ENCODE data around the gene TSPAN5. TPM values are rescaled to one million over a fixed set of nuclear protein-coding genes. Genes with fewer than 3 reads are reported as not detected.

TSPAN5 gene
- total RNA-seq, 1 donor from 2014 or later: 61.4 TPM

DNA sequence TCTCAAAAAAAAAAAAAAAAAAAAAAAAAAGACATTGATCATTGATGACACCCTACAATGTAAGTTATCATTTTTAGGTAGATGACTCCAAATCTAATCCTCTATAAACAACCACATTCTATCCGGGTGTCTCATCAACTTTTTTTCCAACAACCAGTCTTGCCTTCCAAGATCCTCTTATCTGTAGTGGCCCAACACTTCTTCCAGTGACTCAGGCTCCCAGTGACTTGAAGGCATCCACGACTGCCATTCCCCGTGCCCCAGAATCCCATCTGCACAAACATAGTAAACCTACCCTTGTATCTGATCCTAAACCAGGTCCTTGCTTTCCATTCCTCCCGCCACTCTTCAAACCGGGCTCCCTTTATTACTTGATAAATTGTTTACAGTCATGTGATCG is 15.6 kb upstream of the TSPAN5 start:
- peak; percentile 45 for DNase-seq (ENCODE audit: low read depth)
- no peak for FAIRE-seq
- no peak for TF ChIP-seq CTCF (IDR thresholded peaks at IDR 0.05; ENCODE audit: insufficient read depth, low read depth, low read length)
- TF ChIP-seq EZH2 (IDR thresholded peaks at IDR 0.05; ENCODE audit: insufficient read depth, low read length): no peak
- Histone ChIP-seq H3K9me3 (ENCODE audit: insufficient read depth, low read depth, low read length) (no peaks in the 10 kb centered on the region), H3K79me2 (ENCODE audit: insufficient read depth, low read length) (no peaks in the 10 kb centered on the region), H3K4me2 (ENCODE audit: low read length) (no peak overlapping the region), H4K20me1 (ENCODE audit: insufficient read depth, low read length) (no peaks in the 10 kb centered on the region), H3K4me1 (ENCODE audit: insufficient read depth, low read length) (no peaks in the 10 kb centered on the region), H3K27me3 (ENCODE audit: insufficient read depth, low read length) (no peaks in the 10 kb centered on the region), H2AFZ (ENCODE audit: low read depth, low read length) (no peak overlapping the region), H3K36me3 (ENCODE audit: insufficient read depth, low read length) (no peaks in the 10 kb centered on the region), H3K9ac (ENCODE audit: low read length) (no peak overlapping the region), H3K4me3 (ENCODE audit: insufficient read depth, low read depth, low read length) (no peak overlapping the region), H3K27ac (ENCODE audit: low read depth, low read length) (no peak overlapping the region)
- Mint-ChIP-seq H3K4me1 (ENCODE audit: low read depth, unreplicated experiment) (peaks cover 7% of the 10 kb centered on the region), H3K27ac (ENCODE audit: unreplicated experiment) (no peak overlapping the region), H3K9me3 (ENCODE audit: unreplicated experiment) (no peaks in the 10 kb centered on the region), H3K27me3 (ENCODE audit: low read depth, unreplicated experiment) (peaks cover 8% of the 10 kb centered on the region), H3K36me3 (ENCODE audit: low read depth, unreplicated experiment) (no peaks in the 10 kb centered on the region), H3K4me3 (ENCODE audit: unreplicated experiment) (no peak overlapping the region)

DNA sequence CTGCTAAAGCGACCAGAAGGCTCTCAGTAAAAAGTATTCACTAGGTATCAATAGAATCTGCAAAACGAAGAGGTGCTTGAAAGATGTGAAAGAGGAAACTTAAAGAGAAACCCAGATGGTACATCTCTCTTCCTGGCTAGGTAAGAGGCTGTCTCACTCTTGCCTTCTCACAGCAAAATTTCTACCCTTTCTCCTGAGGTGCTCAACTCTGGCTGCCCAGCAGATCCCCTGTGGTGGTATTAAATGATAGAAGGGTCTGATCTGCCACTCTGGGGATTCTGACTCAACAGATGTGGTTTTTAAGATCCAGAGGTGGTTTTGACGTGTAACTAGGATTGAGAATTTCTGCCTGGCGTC is 14.9 kb upstream of the TSPAN5 start:
- FAIRE-seq (no peak), DNase-seq (ENCODE audit: low read depth) (no peak)
- no peaks in the 10 kb centered on the region for H3K9me3 ChIP-seq (ENCODE audit: insufficient read depth, low read depth, low read length)
- no peak overlapping the region for H3K27ac ChIP-seq (ENCODE audit: low read depth, low read length)
- no peaks in the 10 kb centered on the region for H3K36me3 Mint-ChIP-seq (ENCODE audit: low read depth, unreplicated experiment)
- H3K27me3 Mint-ChIP-seq (ENCODE audit: low read depth, unreplicated experiment): peaks cover 8% of the 10 kb centered on the region
- no peaks in the 10 kb centered on the region for H3K4me1 ChIP-seq (ENCODE audit: insufficient read depth, low read length)
- no peaks in the 10 kb centered on the region for H3K79me2 ChIP-seq (ENCODE audit: insufficient read depth, low read length)
- no peaks in the 10 kb centered on the region for H3K9me3 Mint-ChIP-seq (ENCODE audit: unreplicated experiment)
- no peak overlapping the region for H3K4me3 Mint-ChIP-seq (ENCODE audit: unreplicated experiment)
- H3K27ac Mint-ChIP-seq (ENCODE audit: unreplicated experiment): no peak overlapping the region
- H3K4me3 ChIP-seq (ENCODE audit: insufficient read depth, low read depth, low read length): no peak overlapping the region
- H3K27me3 ChIP-seq (ENCODE audit: insufficient read depth, low read length): no peaks in the 10 kb centered on the region
- H3K4me1 Mint-ChIP-seq (ENCODE audit: low read depth, unreplicated experiment): peaks cover 7% of the 10 kb centered on the region
- no peak overlapping the region for H3K9ac ChIP-seq (ENCODE audit: low read length)
- H4K20me1 ChIP-seq (ENCODE audit: insufficient read depth, low read length): no peaks in the 10 kb centered on the region
- TF ChIP-seq CTCF (IDR thresholded peaks at IDR 0.05; ENCODE audit: insufficient read depth, low read depth, low read length) (no peak), EZH2 (IDR thresholded peaks at IDR 0.05; ENCODE audit: insufficient read depth, low read length) (no peak)
- H3K4me2 ChIP-seq (ENCODE audit: low read length): no peak overlapping the region
- H3K36me3 ChIP-seq (ENCODE audit: insufficient read depth, low read length): no peaks in the 10 kb centered on the region
- no peak overlapping the region for H2AFZ ChIP-seq (ENCODE audit: low read depth, low read length)

GRCh38 chr4:98672583-98673287 is 14.3 kb upstream of the TSPAN5 start:
- Histone ChIP-seq H3K79me2 (ENCODE audit: insufficient read depth, low read length) (no peaks in the 10 kb centered on the region), H3K9me3 (ENCODE audit: insufficient read depth, low read depth, low read length) (no peaks in the 10 kb centered on the region), H4K20me1 (ENCODE audit: insufficient read depth, low read length) (no peaks in the 10 kb centered on the region), H3K36me3 (ENCODE audit: insufficient read depth, low read length) (no peaks in the 10 kb centered on the region), H3K4me2 (ENCODE audit: low read length) (no peak overlapping the region), H3K27me3 (ENCODE audit: insufficient read depth, low read length) (no peaks in the 10 kb centered on the region), H3K4me1 (ENCODE audit: insufficient read depth, low read length) (no peaks in the 10 kb centered on the region), H2AFZ (ENCODE audit: low read depth, low read length) (no peak overlapping the region), H3K4me3 (ENCODE audit: insufficient read depth, low read depth, low read length) (no peak overlapping the region), H3K9ac (ENCODE audit: low read length) (no peak overlapping the region), H3K27ac (ENCODE audit: low read depth, low read length) (no peak overlapping the region)
- H3K4me1 Mint-ChIP-seq (ENCODE audit: low read depth, unreplicated experiment): peaks cover 5% of the 10 kb centered on the region
- DNase-seq (ENCODE audit: low read depth) (no peak), FAIRE-seq (no peak)
- H3K27me3 Mint-ChIP-seq (ENCODE audit: low read depth, unreplicated experiment): peaks cover 8% of the 10 kb centered on the region
- no peaks in the 10 kb centered on the region for H3K9me3 Mint-ChIP-seq (ENCODE audit: unreplicated experiment)
- no peak overlapping the region for H3K27ac Mint-ChIP-seq (ENCODE audit: unreplicated experiment)
- TF ChIP-seq EZH2 (IDR thresholded peaks at IDR 0.05; ENCODE audit: insufficient read depth, low read length) (no peak), CTCF (IDR thresholded peaks at IDR 0.05; ENCODE audit: insufficient read depth, low read depth, low read length) (no peak)
- H3K4me3 Mint-ChIP-seq (ENCODE audit: unreplicated experiment): no peak overlapping the region
- no peaks in the 10 kb centered on the region for H3K36me3 Mint-ChIP-seq (ENCODE audit: low read depth, unreplicated experiment)
